ENCODE data around the gene CCL23. TPM values are rescaled to one million over a fixed set of nuclear protein-coding genes. Genes with fewer than 3 reads are reported as not detected.
"Not testable (repeated sequence)": the region's sequence is repeated elsewhere in the genome, so short reads cannot be mapped to it uniquely, and the experiment has no call there.

CCL23 gene
- total and polyA plus RNA-seq, 7 donors, result 0.18 to 0.47 (median 0.38) TPM; not detected in 4

DNA sequence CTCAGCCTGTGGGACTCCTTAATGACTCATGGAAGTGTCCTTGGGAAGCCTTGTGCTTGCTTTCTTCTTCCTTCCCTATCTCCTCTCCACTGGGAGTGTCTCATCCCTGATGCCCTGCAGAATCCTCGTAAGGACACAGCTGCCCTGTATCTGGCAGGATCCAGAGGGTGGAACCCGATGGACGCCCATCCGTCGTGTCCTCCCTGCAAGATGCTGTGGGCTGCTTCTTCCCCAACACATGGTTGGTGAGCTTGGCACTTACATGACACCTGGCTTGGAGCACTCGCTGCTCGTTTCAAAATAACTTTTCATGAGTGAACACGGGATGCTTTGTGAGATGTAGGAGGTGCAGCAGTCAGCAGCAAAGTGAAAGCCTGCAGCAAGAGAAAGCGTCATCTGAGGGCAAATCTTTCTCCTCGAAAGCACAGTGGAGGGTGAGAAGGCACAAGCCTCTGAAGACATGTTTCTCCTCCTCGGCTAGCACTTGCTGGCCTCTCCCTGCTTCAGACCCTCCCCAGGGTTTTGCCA, 19.7 kb downstream of the CCL23 start:
- Histone ChIP-seq H3K27ac (no peak overlapping the region), H3K27me3 (ENCODE audit: insufficient read depth in 3 of 3, low read length in 2 of 3) (no peaks in the 10 kb centered on the region), H3K4me1 (no peaks in the 10 kb centered on the region), H3K4me3 (no peak overlapping the region), H3K36me3 (ENCODE audit: insufficient read depth in 1 of 2, low read depth in 1 of 2) (no peaks in the 10 kb centered on the region), H3K9me3 (no peaks in the 10 kb centered on the region)
- 67 to 74% (median 68%) methylated on average over 11 of the region's 11 CpGs for WGBS, 3 donors
- ATAC-seq (no peak), DNase-seq (no peak)
- intact Hi-C loops (cut with DNase I), result no loop called here
- no peak for TF ChIP-seq CTCF (IDR thresholded peaks at IDR 0.05)

GRCh38 chr17:35995346-35995745, 22.4 kb downstream of the CCL23 start:
- WGBS, 3 donors, result 81 to 90% (median 85%) methylated on average over 2 of the region's 2 CpGs
- DNase-seq; ATAC-seq; H3K27me3 ChIP-seq (ENCODE audit: insufficient read depth in 3 of 3, low read length in 2 of 3); H3K4me3 ChIP-seq; H3K9me3 ChIP-seq; H3K27ac ChIP-seq; H3K4me1 ChIP-seq; H3K36me3 ChIP-seq (ENCODE audit: insufficient read depth in 1 of 2, low read depth in 1 of 2); intact Hi-C loops (cut with DNase I): not testable (repeated sequence)

GRCh38 chr17:35991075-35991474, 26.7 kb downstream of the CCL23 start:
- H3K9me3 ChIP-seq, result peaks cover 6% of the 10 kb centered on the region
- no peaks in the 10 kb centered on the region for H3K4me1 ChIP-seq
- no peak overlapping the region for H3K4me3 ChIP-seq
- no peaks in the 10 kb centered on the region for H3K27me3 ChIP-seq (ENCODE audit: insufficient read depth in 3 of 3, low read length in 2 of 3)
- no peak for ATAC-seq
- WGBS, 3 donors, result 86 to 89% (median 87%) methylated on average over 2 of the region's 2 CpGs
- no peak overlapping the region for H3K27ac ChIP-seq
- intact Hi-C loops (cut with DNase I), result no loop called here
- H3K36me3 ChIP-seq (ENCODE audit: insufficient read depth in 1 of 2, low read depth in 1 of 2), result no peaks in the 10 kb centered on the region
- DNase-seq, result no peak
- TF ChIP-seq CTCF (IDR thresholded peaks at IDR 0.05), result no peak

GRCh38 chr17:35988164-35988563, 29.6 kb downstream of the CCL23 start:
- Histone ChIP-seq H3K36me3 (ENCODE audit: insufficient read depth in 1 of 2, low read depth in 1 of 2) (no peaks in the 10 kb centered on the region), H3K9me3 (peaks cover 6% of the 10 kb centered on the region), H3K4me1 (no peaks in the 10 kb centered on the region), H3K27ac (no peak overlapping the region), H3K27me3 (ENCODE audit: insufficient read depth in 3 of 3, low read length in 2 of 3) (peaks cover 0 to 2% (median 0%) of the 10 kb centered on the region in 3 donors), H3K4me3 (no peak overlapping the region)
- no peak for DNase-seq
- intact Hi-C loops (cut with DNase I), result no loop called here
- no peak for ATAC-seq
- no peak for TF ChIP-seq CTCF (IDR thresholded peaks at IDR 0.05)

- H3K27me3 ChIP-seq (ENCODE audit: insufficient read depth in 3 of 3, low read length in 2 of 3), result peaks cover 0 to 2% (median 0%) of the 10 kb centered on the region in 3 donors
- no peaks in the 10 kb centered on the region for H3K36me3 ChIP-seq (ENCODE audit: insufficient read depth in 1 of 2, low read depth in 1 of 2)
- peak within 1 kb of the TSS; percentile 2 for H3K4me3 ChIP-seq
- H3K27ac ChIP-seq, result no peak within 1 kb of the TSS
- no peaks in the 10 kb centered on the region for H3K4me1 ChIP-seq
- intact Hi-C loops (cut with DNase I), result no loop called here
- 44 to 75% (median 57%) methylated on average over 1 of the region's 1 CpG for WGBS, 3 donors
- TF ChIP-seq CTCF (IDR thresholded peaks at IDR 0.05), result no peak
- no peak for DNase-seq
- ATAC-seq, result no peak
- H3K9me3 ChIP-seq, result peaks cover 6% of the 10 kb centered on the region
Measured at GRCh38 chr17:35986643-35987042, 31.1 kb downstream of the CCL23 start, which contains the start of gene CCL14. TSS of gene CCL14 (minus strand) at chr17:35986729. CDS start at chr17:35986649, 80 bp downstream.
